Activated CD4-positive, alpha-beta T cell treated with anti-CD3 and anti-CD28 coated beads, Interleukin-2, amount 50 U/mL, for 48 hours (primary cell): ENCODE results near the gene ALDH3B2.
"Not testable (repeated sequence)": the region's sequence is repeated elsewhere in the genome, so short reads cannot be mapped to it uniquely, and the experiment has no call there.

Source experiments
- DNase-seq, 2 experiments: peaks; one replicate each; pipeline ENCODE4 v3.0.0-alpha.2; 2020

ALDH3B2 gene

GRCh38 chr11:67628710-67629385 lies 45.6 kb downstream of the ALDH3B2 start:
- no peak for DNase-seq

GRCh38 chr11:67627812-67628624 lies 46.4 kb downstream of the ALDH3B2 start:
- no peak for DNase-seq

- no peak for DNase-seq
Observed at GRCh38 chr11:67627441-67627811, 47.0 kb downstream of the ALDH3B2 start.

- DNase-seq, result no peak
Observed at GRCh38 chr11:67626970-67627369, 47.5 kb downstream of the ALDH3B2 start.

- DNase-seq, result not testable (repeated sequence)
Observed at GRCh38 chr11:67626131-67626833, 48.1 kb downstream of the ALDH3B2 start.

GRCh38 chr11:67623795-67624194 lies 50.6 kb downstream of the ALDH3B2 start:
- DNase-seq, result not testable (repeated sequence)

GRCh38 chr11:67622905-67623304 lies 51.5 kb downstream of the ALDH3B2 start:
- not testable (repeated sequence) for DNase-seq

- DNase-seq, result not testable (repeated sequence)
Observed at GRCh38 chr11:67621928-67622327, 52.5 kb downstream of the ALDH3B2 start.

- DNase-seq, result not testable (repeated sequence)
Observed at GRCh38 chr11:67620621-67621020, 53.8 kb downstream of the ALDH3B2 start.

- not testable (repeated sequence) for DNase-seq
Observed at GRCh38 chr11:67619683-67620618, 54.5 kb downstream of the ALDH3B2 start.

GRCh38 chr11:67618901-67619659 lies 55.3 kb downstream of the ALDH3B2 start:
- not testable (repeated sequence) for DNase-seq

- no peak for DNase-seq
Observed at GRCh38 chr11:67617243-67617953, 57.0 kb downstream of the ALDH3B2 start.

- DNase-seq, result no peak
Observed at GRCh38 chr11:67616431-67617242, 57.8 kb downstream of the ALDH3B2 start.

GRCh38 chr11:67615728-67616430 lies 58.5 kb downstream of the ALDH3B2 start:
- no peak for DNase-seq

GRCh38 chr11:67614730-67615714 lies 59.4 kb downstream of the ALDH3B2 start:
- DNase-seq, result peak; percentile 81 to 82

GRCh38 chr11:67613960-67614715 lies 60.3 kb downstream of the ALDH3B2 start:
- peak; percentile 78 to 84 for DNase-seq

GRCh38 chr11:67613313-67613959 lies 61.0 kb downstream of the ALDH3B2 start:
- no peak for DNase-seq
